ENCODE measurements around the gene MBTD1. TPM values are rescaled to one million over a fixed set of nuclear protein-coding genes. Genes with fewer than 3 reads are reported as not detected.

Gene MBTD1
- total RNA-seq = 13.0 and 21.1 TPM in 2 replicates

DNA sequence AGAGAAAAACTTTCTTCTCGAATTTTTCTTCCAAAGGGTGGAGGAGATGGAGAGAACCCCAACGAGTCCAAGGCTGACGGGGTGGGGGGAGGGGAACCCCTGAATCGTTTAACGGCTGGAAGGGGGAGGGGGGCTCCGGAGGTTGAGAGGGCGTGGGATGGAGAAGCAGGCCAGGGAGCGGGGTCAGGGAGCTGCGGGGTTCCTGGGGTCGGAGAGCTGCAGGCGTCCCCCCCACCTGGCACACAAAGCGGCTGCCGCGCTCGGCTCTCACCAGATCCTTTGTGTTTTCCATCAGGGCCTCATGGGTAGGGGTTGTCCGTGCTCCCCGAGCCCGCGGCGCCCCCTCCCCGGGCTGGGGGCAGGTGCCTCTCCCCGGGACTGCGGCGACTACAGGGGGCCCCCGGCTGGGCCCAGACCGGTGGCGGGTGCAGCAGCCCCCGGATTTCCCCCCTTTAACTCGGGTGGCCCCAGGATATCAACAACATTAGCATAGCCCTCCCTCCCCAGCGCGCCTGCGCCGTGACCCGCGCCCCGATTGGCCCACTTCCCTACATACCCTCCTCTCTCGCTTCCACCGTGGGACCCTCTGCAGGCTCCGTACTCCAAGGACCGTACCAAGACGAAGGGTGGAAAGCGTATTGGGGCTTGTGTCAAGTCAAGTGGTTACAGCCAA, at the start of gene MBTD1:
MBTD1 (minus strand) TSS at position 486 of the 673 bp plus-strand sequence. CDS start 34,888 bp downstream, outside the sequence.

GRCh38 chr17:51260237-51261023, 581 bp upstream of the MBTD1 start, which contains the start of gene UTP18:
UTP18 (plus strand) TSS chr17:51260546; CDS start chr17:51260585, 39 bp downstream.

DNA sequence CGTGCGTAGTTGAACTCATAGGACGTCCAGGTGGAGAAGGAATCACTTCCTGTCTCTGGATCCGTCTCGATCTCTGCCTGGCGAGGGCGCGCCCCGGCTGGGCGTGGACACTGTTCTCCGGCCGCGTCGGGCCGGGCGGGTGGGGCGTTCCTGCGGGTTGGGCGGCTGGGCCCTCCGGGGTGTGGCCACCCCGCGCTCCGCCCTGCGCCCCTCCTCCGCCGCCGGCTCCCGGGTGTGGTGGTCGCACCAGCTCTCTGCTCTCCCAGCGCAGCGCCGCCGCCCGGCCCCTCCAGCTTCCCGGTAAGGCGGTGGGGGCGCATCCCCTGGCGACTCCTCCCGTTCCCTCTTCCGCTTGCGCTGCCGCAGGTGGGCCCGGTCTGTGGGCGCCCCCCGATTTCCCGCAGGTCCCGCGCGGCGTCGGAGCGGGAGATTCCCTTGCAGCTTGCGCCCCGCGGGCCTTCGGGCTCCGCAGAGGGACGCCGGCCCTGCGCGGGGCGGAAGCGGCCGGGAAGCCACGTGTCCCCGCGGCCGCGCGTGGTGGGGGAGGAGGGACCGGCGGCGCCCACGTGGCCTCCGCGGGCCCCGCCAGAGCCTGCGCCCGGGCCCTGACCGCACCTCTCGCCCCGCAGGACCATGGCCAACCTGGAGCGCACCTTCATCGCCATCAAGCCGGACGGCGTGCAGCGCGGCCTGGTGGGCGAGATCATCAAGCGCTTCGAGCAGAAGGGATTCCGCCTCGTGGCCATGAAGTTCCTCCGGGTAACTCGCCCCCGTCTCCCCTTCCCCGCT, 93.5 kb downstream of the MBTD1 start, which contains the start of gene NME2:
NME2 (plus strand) TSS at position 214 of the 789 bp plus-strand sequence; CDS start at position 634, 420 bp downstream.

DNA sequence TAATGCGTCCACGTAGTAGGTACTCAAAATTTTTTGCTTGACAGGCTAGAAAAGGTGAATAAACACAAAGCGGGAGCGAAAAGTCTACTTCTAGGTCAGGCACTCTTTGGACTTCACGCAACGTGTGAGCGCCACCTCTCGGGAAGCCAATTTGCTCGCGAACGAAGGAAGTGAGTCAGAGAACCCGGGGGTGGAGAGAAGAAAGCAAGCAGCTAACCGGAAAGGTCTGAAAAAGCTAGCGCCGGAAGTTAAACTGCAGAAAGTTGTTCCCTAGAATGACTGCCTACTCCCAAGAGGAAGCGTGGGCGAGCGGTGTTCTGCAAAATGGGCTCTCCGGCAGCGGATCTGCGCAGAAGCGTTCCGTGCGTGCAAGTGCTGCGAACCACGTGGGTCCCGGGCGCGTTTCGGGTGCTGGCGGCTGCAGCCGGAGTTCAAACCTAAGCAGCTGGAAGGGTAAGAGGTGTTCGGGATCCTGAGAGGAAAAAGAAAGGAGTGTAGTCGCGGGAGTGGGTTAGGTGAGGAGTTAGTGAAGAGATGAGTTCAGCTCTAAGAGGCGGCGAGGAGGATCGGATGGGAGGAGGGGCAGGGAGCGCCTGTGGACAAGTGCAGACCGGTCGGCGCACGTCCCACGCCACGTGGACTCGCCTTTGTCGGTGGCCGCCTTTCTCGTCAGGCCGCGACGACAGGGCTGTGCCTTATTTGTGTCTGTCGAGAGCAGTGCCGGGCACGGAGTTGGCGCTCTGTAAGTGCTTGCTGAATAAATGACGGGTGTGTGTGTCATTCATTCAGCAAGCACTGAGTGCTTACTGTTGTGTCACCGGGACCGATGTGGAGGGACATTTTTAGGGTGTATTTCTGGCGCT, 106.4 kb downstream of the MBTD1 start, which contains the start of gene NME1:
NME1 (plus strand) TSS at position 350 of the 863 bp plus-strand sequence. CDS start 2,096 bp downstream, outside the sequence.

Other genes with a start within 250 kb of the MBTD1 start
- gene SPAG9, start 139.2 kb downstream of the MBTD1 start, total RNA-seq = 124 TPM in 2 replicates
- gene NME1, start 106.5 kb downstream of the MBTD1 start, total RNA-seq = 66.2 and 82.3 TPM in 2 replicates
- 576 and 680 TPM in 2 replicates for gene NME2, start 93.6 kb downstream of the MBTD1 start, total RNA-seq
- 30.7 and 39.8 TPM in 2 replicates for gene UTP18, start 497 bp upstream of the MBTD1 start, total RNA-seq

Measured in dermis lymphatic vessel endothelial cell (primary cell).